NB4 (cell line): ENCODE measurements around the gene STAG1.

Experiments used
- MYC ChIP-seq: IDR thresholded peaks from 2 replicates; pipeline ENCODE4 v1.6.1; 2011; ENCODE audit warnings: low read depth, low read length
- POLR2A ChIP-seq: IDR thresholded peaks from 2 replicates; pipeline ENCODE4 v1.6.1; 2011; ENCODE audit warnings: mild to moderate bottlenecking; ENCODE audit not compliant: insufficient read length; ENCODE audit errors: extremely low read depth
- TF ChIP-seq, protein P1 (sequence below): IDR thresholded peaks from one replicate; pipeline ENCODE4 v1.5.1; 2012; ENCODE audit warnings: low read depth, low read length
- TF ChIP-seq, protein P2 (sequence below): IDR thresholded peaks from 2 replicates; pipeline ENCODE4 v1.6.1; 2011; ENCODE audit warnings: low read depth, low read length

DNA sequence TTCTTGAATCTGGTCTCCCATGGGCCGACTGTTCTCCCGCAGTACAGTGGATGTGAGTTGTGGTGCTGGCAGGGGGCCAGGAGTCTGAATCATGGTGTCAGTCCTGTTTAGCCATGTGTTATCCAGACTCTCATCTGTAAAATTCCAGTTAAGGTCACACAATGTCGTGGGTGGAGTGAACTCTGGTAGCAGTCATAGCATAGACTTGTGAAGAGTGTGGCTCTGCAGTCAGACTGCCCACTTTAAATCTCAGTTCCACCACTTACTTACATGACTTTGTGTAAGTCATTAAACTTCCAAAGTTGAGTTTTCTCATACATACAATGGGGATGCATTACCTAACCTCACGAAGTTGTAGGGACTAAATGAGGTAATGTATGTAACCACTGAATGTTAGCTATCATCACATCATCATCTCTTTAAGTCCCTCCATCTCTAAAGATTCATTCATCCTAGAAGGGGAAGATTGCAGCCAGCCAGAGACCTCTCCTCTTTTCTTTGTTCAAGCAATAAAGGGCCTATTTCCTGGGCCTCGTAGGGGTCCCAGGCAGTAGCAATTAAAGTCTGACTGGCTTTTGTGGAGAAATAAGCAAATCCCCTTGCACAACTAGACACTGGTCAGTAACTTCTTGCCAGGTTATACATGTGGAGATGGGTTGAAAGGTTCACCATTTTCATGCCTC lies 408.2 kb downstream of the STAG1 start:
- TF ChIP-seq POLR2A (no peak), MYC (no peak)
- TF ChIP-seq, protein P1, sequence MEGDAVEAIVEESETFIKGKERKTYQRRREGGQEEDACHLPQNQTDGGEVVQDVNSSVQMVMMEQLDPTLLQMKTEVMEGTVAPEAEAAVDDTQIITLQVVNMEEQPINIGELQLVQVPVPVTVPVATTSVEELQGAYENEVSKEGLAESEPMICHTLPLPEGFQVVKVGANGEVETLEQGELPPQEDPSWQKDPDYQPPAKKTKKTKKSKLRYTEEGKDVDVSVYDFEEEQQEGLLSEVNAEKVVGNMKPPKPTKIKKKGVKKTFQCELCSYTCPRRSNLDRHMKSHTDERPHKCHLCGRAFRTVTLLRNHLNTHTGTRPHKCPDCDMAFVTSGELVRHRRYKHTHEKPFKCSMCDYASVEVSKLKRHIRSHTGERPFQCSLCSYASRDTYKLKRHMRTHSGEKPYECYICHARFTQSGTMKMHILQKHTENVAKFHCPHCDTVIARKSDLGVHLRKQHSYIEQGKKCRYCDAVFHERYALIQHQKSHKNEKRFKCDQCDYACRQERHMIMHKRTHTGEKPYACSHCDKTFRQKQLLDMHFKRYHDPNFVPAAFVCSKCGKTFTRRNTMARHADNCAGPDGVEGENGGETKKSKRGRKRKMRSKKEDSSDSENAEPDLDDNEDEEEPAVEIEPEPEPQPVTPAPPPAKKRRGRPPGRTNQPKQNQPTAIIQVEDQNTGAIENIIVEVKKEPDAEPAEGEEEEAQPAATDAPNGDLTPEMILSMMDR, result no peak
- TF ChIP-seq, protein P2, sequence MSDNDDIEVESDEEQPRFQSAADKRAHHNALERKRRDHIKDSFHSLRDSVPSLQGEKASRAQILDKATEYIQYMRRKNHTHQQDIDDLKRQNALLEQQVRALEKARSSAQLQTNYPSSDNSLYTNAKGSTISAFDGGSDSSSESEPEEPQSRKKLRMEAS, result no peak
